Activated CD8-positive, alpha-beta memory T cell treated with anti-CD3 and anti-CD28 coated beads for 1 hour (primary cell): ENCODE measurements around the gene CCDC171.

ENCODE experiments used
- DNase-seq, 2 donors: peaks; one replicate each; pipeline ENCODE4 v3.0.0-alpha.2; 2020; ENCODE audit warnings: low read depth in 1 of 2; ENCODE audit errors: extremely low read depth in 1 of 2

Gene CCDC171

GRCh38 chr9:15975101-15975778 is 422.4 kb downstream of the CCDC171 start:
- DNase-seq: no peak

- no peak for DNase-seq
Measured at GRCh38 chr9:15977438-15977837, 424.6 kb downstream of the CCDC171 start.

- DNase-seq: no peak
Measured at GRCh38 chr9:15982182-15982581, 429.3 kb downstream of the CCDC171 start.

- DNase-seq: no peak
Measured at GRCh38 chr9:15999422-16000339, 446.8 kb downstream of the CCDC171 start.

- DNase-seq: no peak
Measured at GRCh38 chr9:16000811-16001210, 448.0 kb downstream of the CCDC171 start.

GRCh38 chr9:16001856-16002255 is 449.0 kb downstream of the CCDC171 start:
- DNase-seq: no peak

GRCh38 chr9:16002816-16003215 is 450.0 kb downstream of the CCDC171 start:
- DNase-seq: no peak

GRCh38 chr9:16003785-16004184 is 450.9 kb downstream of the CCDC171 start:
- no peak for DNase-seq

- no peak for DNase-seq
Measured at GRCh38 chr9:16004613-16005012, 451.8 kb downstream of the CCDC171 start.

- DNase-seq: no peak
Measured at GRCh38 chr9:16010221-16010620, 457.4 kb downstream of the CCDC171 start.

- no peak for DNase-seq
Measured at GRCh38 chr9:16012621-16013020, 459.8 kb downstream of the CCDC171 start.

- DNase-seq: no peak
Measured at GRCh38 chr9:16013366-16013765, 460.5 kb downstream of the CCDC171 start.

GRCh38 chr9:16013826-16014225 is 461.0 kb downstream of the CCDC171 start:
- DNase-seq: no peak

- DNase-seq: no peak
Measured at GRCh38 chr9:16022228-16022627, 469.4 kb downstream of the CCDC171 start.

GRCh38 chr9:16023446-16023845 is 470.6 kb downstream of the CCDC171 start:
- DNase-seq: no peak
